GM12874 (cell line): ENCODE results near the gene MEF2B.

Experiments used
- CTCF ChIP-seq: IDR thresholded peaks from 2 replicates; pipeline ENCODE4 v1.5.1; 2011; ENCODE audit warnings: low read depth, mild to moderate bottlenecking, control low read depth, low read length, moderate library complexity; ENCODE audit not compliant: insufficient read depth

Gene MEF2B

GRCh38 chr19:19170053-19170872 lies at the start of gene MEF2B:
Gene MEF2B, minus strand, starts transcription at chr19:19170263. Its CDS starts 19,528 bp downstream, at chr19:19150735.
- TF ChIP-seq CTCF = no peak

GRCh38 chr19:19218911-19219310 lies 48.8 kb upstream of the MEF2B start:
- TF ChIP-seq CTCF = no peak

- TF ChIP-seq CTCF = no peak
Measured at GRCh38 chr19:19217099-19217498, 47.0 kb upstream of the MEF2B start.

- TF ChIP-seq CTCF = no peak
Measured at GRCh38 chr19:19215792-19216191, 45.7 kb upstream of the MEF2B start.

- no peak for TF ChIP-seq CTCF
Measured at GRCh38 chr19:19214892-19215291, 44.8 kb upstream of the MEF2B start.

DNA sequence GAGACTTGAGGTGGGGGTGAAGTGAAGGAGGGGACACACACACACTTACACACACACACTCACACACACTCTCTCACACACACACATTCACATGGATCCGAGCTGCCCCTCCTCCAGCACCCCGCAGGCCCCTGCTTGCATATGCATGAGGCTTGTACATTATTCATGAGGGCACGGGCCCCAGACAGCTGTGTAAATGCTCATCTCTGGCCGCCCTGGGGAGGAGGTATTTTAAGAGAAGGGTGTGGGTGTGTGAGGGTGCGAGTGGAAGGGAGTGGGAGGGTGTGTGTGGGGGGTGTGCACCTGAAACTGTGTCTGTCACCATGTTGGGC lies 44.1 kb upstream of the MEF2B start:
- TF ChIP-seq CTCF = no peak

DNA sequence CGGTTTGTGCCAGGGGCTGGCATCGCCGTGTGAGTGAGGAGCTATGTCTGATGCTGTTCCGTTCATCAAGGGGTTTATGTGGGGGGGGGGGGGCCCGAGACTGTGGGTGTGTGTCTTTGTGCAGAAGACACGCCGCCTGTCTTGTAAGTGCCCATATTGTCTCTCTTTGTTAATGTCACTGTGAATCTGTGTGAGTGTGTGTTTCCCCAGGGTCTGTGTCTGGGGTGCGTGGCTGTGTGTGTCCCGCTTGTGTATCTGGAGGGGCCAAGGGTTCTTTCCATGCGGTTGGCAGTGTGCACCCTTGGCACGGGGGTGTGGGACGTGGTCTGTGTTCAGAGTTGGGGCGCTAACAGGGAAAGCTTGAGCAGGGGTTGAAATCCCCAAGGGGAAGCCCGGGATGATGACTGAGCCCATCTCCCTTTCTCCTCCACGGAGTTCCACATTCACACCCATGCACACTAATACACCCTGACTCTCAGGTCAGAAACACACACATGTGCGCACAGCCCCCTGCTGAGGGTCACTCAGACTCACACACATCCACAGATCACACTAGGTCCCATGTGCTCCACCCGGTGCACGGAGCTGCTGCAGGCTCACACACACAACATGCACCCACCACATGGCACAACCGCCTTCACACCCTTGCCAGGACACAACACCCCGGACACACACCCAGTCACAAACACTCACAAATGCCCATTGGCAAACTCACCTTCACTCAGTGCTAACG lies 43.5 kb upstream of the MEF2B start:
- TF ChIP-seq CTCF = no peak
